Measurements from ENCODE around the gene PRCD.

The PRCD gene

GRCh38 chr17:76570877-76571471 lies 31.1 kb downstream of the PRCD start:
- no peak overlapping the region for H3K4me3 ChIP-seq (ENCODE audit: low read depth in 1 of 2, low read length in 2 of 2)
- peaks cover 0 to 1% of the 10 kb centered on the region in 2 donors for H3K36me3 ChIP-seq (ENCODE audit: control insufficient read depth in 1 of 2, insufficient read depth in 2 of 2, low read length in 2 of 2)
- no peaks in the 10 kb centered on the region for H3K27me3 ChIP-seq (ENCODE audit: low read depth, low read length)
- no peak overlapping the region for H3K27ac ChIP-seq (ENCODE audit: low read length)
- no peaks in the 10 kb centered on the region for H3K9me3 ChIP-seq (ENCODE audit: control insufficient read depth in 1 of 2, low read length in 2 of 2)
- H3K4me1 ChIP-seq (ENCODE audit: control insufficient read depth in 1 of 2, insufficient read depth in 2 of 2, low read length in 2 of 2) = no peaks in the 10 kb centered on the region

DNA sequence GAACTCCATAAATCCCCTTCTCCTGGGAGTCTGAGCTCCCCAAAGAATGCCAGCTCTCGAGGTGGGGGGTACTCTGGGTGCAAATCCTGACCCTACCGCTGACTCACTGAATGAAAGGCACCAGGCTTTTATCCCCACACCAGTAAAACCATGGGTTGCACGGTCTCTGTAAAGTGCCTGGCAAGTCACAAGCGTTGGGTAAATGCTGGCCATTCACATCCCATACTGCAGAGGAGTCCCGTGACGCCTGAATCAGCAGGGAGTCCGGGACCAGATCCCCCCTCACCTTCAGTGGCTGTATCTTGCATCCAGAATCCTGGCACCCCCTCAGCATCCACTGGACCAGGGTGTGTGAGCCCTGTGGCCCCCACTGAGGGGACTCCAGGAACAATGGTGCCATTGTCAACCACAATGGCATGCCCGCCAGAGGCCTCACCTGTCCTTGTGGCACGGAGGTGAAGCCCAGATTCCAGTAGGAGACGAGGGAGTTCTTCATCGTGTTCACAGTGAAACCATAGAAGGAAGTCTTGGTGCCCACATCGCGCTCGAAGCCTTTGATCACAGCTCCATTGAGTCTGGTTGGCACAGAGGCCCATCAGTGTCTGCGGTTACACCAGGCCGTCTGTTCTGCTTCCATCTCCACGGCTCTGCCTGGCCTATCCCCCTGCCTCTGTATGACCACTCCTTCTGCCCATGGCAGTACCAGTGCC lies 32.5 kb downstream of the PRCD start:
- Histone ChIP-seq H3K27ac (ENCODE audit: low read length) (no peak overlapping the region), H3K36me3 (ENCODE audit: control insufficient read depth in 1 of 2, insufficient read depth in 2 of 2, low read length in 2 of 2) (no peaks in the 10 kb centered on the region), H3K27me3 (ENCODE audit: low read depth, low read length) (no peaks in the 10 kb centered on the region), H3K9me3 (ENCODE audit: control insufficient read depth in 1 of 2, low read length in 2 of 2) (no peaks in the 10 kb centered on the region), H3K4me1 (ENCODE audit: control insufficient read depth in 1 of 2, insufficient read depth in 2 of 2, low read length in 2 of 2) (no peaks in the 10 kb centered on the region), H3K4me3 (ENCODE audit: low read depth in 1 of 2, low read length in 2 of 2) (no peak overlapping the region)

DNA sequence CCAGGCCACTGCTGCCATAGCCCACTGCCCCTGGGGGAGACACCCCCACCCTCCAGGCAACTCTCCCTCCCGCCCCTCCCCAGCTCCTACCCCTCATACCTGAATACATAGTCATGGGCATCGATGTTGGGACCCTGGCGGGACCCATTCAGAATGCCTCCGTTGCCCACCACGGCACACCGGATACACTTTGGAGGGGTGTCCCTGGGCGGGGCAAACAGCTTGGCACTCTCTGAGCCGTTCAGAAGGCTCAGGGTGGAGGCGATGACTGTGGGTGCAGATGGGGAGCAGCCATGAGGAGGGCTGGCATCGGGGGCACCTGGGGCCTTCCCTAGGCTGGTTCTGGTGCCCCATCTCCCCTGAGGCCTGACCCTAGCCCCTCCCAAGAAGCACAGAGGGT lies 33.3 kb downstream of the PRCD start:
- no peaks in the 10 kb centered on the region for H3K27me3 ChIP-seq (ENCODE audit: low read depth, low read length)
- no peak overlapping the region for H3K27ac ChIP-seq (ENCODE audit: low read length)
- H3K9me3 ChIP-seq (ENCODE audit: control insufficient read depth in 1 of 2, low read length in 2 of 2) = no peaks in the 10 kb centered on the region
- H3K36me3 ChIP-seq (ENCODE audit: control insufficient read depth in 1 of 2, insufficient read depth in 2 of 2, low read length in 2 of 2) = no peaks in the 10 kb centered on the region
- no peak overlapping the region for H3K4me3 ChIP-seq (ENCODE audit: low read depth in 1 of 2, low read length in 2 of 2)
- H3K4me1 ChIP-seq (ENCODE audit: control insufficient read depth in 1 of 2, insufficient read depth in 2 of 2, low read length in 2 of 2) = no peaks in the 10 kb centered on the region

GRCh38 chr17:76574166-76574565 lies 34.3 kb downstream of the PRCD start:
- H3K4me3 ChIP-seq (ENCODE audit: low read depth in 1 of 2, low read length in 2 of 2) = no peak overlapping the region
- no peaks in the 10 kb centered on the region for H3K36me3 ChIP-seq (ENCODE audit: control insufficient read depth in 1 of 2, insufficient read depth in 2 of 2, low read length in 2 of 2)
- no peak overlapping the region for H3K27ac ChIP-seq (ENCODE audit: low read length)
- no peaks in the 10 kb centered on the region for H3K4me1 ChIP-seq (ENCODE audit: control insufficient read depth in 1 of 2, insufficient read depth in 2 of 2, low read length in 2 of 2)
- no peaks in the 10 kb centered on the region for H3K9me3 ChIP-seq (ENCODE audit: control insufficient read depth in 1 of 2, low read length in 2 of 2)
- no peaks in the 10 kb centered on the region for H3K27me3 ChIP-seq (ENCODE audit: low read depth, low read length)

GRCh38 chr17:76575570-76575969 lies 35.7 kb downstream of the PRCD start:
- Histone ChIP-seq H3K36me3 (ENCODE audit: control insufficient read depth in 1 of 2, insufficient read depth in 2 of 2, low read length in 2 of 2) (no peaks in the 10 kb centered on the region), H3K4me3 (ENCODE audit: low read depth in 1 of 2, low read length in 2 of 2) (no peak overlapping the region), H3K27ac (ENCODE audit: low read length) (no peak overlapping the region)

GRCh38 chr17:76576189-76576588 lies 36.3 kb downstream of the PRCD start:
- peaks cover 0 to 2% of the 10 kb centered on the region in 2 donors for H3K9me3 ChIP-seq (ENCODE audit: control insufficient read depth in 1 of 2, low read length in 2 of 2)
- H3K36me3 ChIP-seq (ENCODE audit: control insufficient read depth in 1 of 2, insufficient read depth in 2 of 2, low read length in 2 of 2) = no peaks in the 10 kb centered on the region
- H3K4me1 ChIP-seq (ENCODE audit: control insufficient read depth in 1 of 2, insufficient read depth in 2 of 2, low read length in 2 of 2) = no peaks in the 10 kb centered on the region
- H3K27ac ChIP-seq (ENCODE audit: low read length) = no peak overlapping the region
- H3K4me3 ChIP-seq (ENCODE audit: low read depth in 1 of 2, low read length in 2 of 2) = no peak overlapping the region
- H3K27me3 ChIP-seq (ENCODE audit: low read depth, low read length) = no peaks in the 10 kb centered on the region

More at GRCh38 chr17:76575570-76575969, 35.7 kb downstream of the PRCD start:
- Histone ChIP-seq H3K9me3 (ENCODE audit: control insufficient read depth in 1 of 2, low read length in 2 of 2) (peaks cover 0 to 2% of the 10 kb centered on the region in 2 donors), H3K27me3 (ENCODE audit: low read depth, low read length) (no peaks in the 10 kb centered on the region), H3K4me1 (ENCODE audit: control insufficient read depth in 1 of 2, insufficient read depth in 2 of 2, low read length in 2 of 2) (no peaks in the 10 kb centered on the region)

DNA sequence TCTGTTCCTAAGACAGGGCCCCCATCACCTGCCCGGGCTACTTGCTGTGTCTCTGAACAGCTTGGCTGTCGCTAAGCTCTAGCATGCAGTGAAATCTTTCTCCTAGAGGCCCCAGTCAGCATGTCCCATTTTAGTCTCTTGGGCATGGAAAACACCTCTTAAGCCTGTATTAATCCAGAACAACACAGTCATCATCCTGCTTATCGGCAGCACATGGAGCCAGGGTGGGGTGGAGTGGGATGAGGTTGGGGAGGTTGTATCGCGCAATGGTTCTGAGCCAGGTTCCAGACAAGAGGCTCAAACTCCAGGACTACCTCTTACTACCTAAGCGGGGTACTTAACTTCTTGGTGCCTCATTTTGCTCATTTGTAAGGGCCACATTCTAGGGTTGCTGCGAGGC lies 38.0 kb downstream of the PRCD start:
- H3K4me1 ChIP-seq (ENCODE audit: control insufficient read depth in 1 of 2, insufficient read depth in 2 of 2, low read length in 2 of 2) = no peaks in the 10 kb centered on the region
- no peak overlapping the region for H3K27ac ChIP-seq (ENCODE audit: low read length)
- peaks cover 0 to 2% of the 10 kb centered on the region in 2 donors for H3K9me3 ChIP-seq (ENCODE audit: control insufficient read depth in 1 of 2, low read length in 2 of 2)
- H3K36me3 ChIP-seq (ENCODE audit: control insufficient read depth in 1 of 2, insufficient read depth in 2 of 2, low read length in 2 of 2) = no peaks in the 10 kb centered on the region
- H3K4me3 ChIP-seq (ENCODE audit: low read depth in 1 of 2, low read length in 2 of 2) = no peak overlapping the region
- no peaks in the 10 kb centered on the region for H3K27me3 ChIP-seq (ENCODE audit: low read depth, low read length)

- Histone ChIP-seq H3K9me3 (ENCODE audit: control insufficient read depth in 1 of 2, low read length in 2 of 2) (peaks cover 0 to 2% of the 10 kb centered on the region in 2 donors), H3K27me3 (ENCODE audit: low read depth, low read length) (no peaks in the 10 kb centered on the region), H3K4me1 (ENCODE audit: control insufficient read depth in 1 of 2, insufficient read depth in 2 of 2, low read length in 2 of 2) (no peaks in the 10 kb centered on the region), H3K36me3 (ENCODE audit: control insufficient read depth in 1 of 2, insufficient read depth in 2 of 2, low read length in 2 of 2) (no peaks in the 10 kb centered on the region), H3K27ac (ENCODE audit: low read length) (no peak overlapping the region), H3K4me3 (ENCODE audit: low read depth in 1 of 2, low read length in 2 of 2) (no peak overlapping the region)
Measured at GRCh38 chr17:76578376-76578775, 38.5 kb downstream of the PRCD start.

GRCh38 chr17:76579281-76579680 lies 39.4 kb downstream of the PRCD start:
- Histone ChIP-seq H3K27me3 (ENCODE audit: low read depth, low read length) (peaks cover under 1% of the 10 kb centered on the region), H3K9me3 (ENCODE audit: control insufficient read depth in 1 of 2, low read length in 2 of 2) (peaks cover 0 to 2% of the 10 kb centered on the region in 2 donors), H3K4me3 (ENCODE audit: low read depth in 1 of 2, low read length in 2 of 2) (no peak overlapping the region), H3K36me3 (ENCODE audit: control insufficient read depth in 1 of 2, insufficient read depth in 2 of 2, low read length in 2 of 2) (no peaks in the 10 kb centered on the region), H3K27ac (ENCODE audit: low read length) (no peak overlapping the region), H3K4me1 (ENCODE audit: control insufficient read depth in 1 of 2, insufficient read depth in 2 of 2, low read length in 2 of 2) (no peaks in the 10 kb centered on the region)

GRCh38 chr17:76581515-76581914 lies 41.7 kb downstream of the PRCD start:
- H3K36me3 ChIP-seq (ENCODE audit: control insufficient read depth in 1 of 2, insufficient read depth in 2 of 2, low read length in 2 of 2) = no peaks in the 10 kb centered on the region
- peaks cover 0 to 2% of the 10 kb centered on the region in 2 donors for H3K9me3 ChIP-seq (ENCODE audit: control insufficient read depth in 1 of 2, low read length in 2 of 2)
- no peak overlapping the region for H3K4me3 ChIP-seq (ENCODE audit: low read depth in 1 of 2, low read length in 2 of 2)
- peaks cover 0 to 18% of the 10 kb centered on the region in 2 donors for H3K4me1 ChIP-seq (ENCODE audit: control insufficient read depth in 1 of 2, insufficient read depth in 2 of 2, low read length in 2 of 2)
- no peak overlapping the region for H3K27ac ChIP-seq (ENCODE audit: low read length)
- H3K27me3 ChIP-seq (ENCODE audit: low read depth, low read length) = peaks cover 6% of the 10 kb centered on the region

- Histone ChIP-seq H3K9me3 (ENCODE audit: control insufficient read depth in 1 of 2, low read length in 2 of 2) (peaks cover 0 to 2% of the 10 kb centered on the region in 2 donors), H3K27me3 (ENCODE audit: low read depth, low read length) (peaks cover 12% of the 10 kb centered on the region), H3K27ac (ENCODE audit: low read length) (no peak overlapping the region), H3K4me1 (ENCODE audit: control insufficient read depth in 1 of 2, insufficient read depth in 2 of 2, low read length in 2 of 2) (peaks cover 0 to 24% of the 10 kb centered on the region in 2 donors), H3K36me3 (ENCODE audit: control insufficient read depth in 1 of 2, insufficient read depth in 2 of 2, low read length in 2 of 2) (no peaks in the 10 kb centered on the region), H3K4me3 (ENCODE audit: low read depth in 1 of 2, low read length in 2 of 2) (no peak overlapping the region)
Measured at GRCh38 chr17:76582660-76583059, 42.8 kb downstream of the PRCD start.

All from muscle layer of duodenum (tissue), 2 donors.